ENCODE measurements around the gene FCER1G.

DNA sequence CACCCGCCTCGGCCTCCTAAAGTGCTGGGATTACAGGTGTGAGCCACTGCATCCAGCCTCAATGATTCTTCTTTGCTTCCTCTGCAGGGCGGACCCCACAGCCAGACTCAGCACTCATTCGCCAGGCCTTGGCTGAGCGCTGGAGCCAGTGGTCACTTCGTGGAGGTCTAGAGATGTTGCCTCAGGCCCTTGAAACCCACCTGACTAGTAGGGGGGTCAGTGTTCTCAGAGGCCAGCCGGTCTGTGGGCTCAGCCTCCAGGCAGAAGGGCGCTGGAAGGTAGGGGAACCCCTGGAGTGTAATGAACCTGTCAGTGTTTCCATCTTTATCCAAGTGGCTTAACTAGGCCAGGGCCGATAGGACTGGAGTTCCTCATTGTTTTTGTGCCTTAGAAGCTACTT lies 46.2 kb upstream of the FCER1G start:
- TF ChIP-seq, protein P1, sequence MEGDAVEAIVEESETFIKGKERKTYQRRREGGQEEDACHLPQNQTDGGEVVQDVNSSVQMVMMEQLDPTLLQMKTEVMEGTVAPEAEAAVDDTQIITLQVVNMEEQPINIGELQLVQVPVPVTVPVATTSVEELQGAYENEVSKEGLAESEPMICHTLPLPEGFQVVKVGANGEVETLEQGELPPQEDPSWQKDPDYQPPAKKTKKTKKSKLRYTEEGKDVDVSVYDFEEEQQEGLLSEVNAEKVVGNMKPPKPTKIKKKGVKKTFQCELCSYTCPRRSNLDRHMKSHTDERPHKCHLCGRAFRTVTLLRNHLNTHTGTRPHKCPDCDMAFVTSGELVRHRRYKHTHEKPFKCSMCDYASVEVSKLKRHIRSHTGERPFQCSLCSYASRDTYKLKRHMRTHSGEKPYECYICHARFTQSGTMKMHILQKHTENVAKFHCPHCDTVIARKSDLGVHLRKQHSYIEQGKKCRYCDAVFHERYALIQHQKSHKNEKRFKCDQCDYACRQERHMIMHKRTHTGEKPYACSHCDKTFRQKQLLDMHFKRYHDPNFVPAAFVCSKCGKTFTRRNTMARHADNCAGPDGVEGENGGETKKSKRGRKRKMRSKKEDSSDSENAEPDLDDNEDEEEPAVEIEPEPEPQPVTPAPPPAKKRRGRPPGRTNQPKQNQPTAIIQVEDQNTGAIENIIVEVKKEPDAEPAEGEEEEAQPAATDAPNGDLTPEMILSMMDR (IDR thresholded peaks at IDR 0.05): no peak
- no peak for TF ChIP-seq POLR2A (IDR thresholded peaks at IDR 0.05)
